Left ventricle myocardium superior (tissue), 1 donor: ENCODE results near the gene SRPK1. TPM values are rescaled to one million over a fixed set of nuclear protein-coding genes. Genes with fewer than 3 reads are reported as not detected.

Experiments used
- ATAC-seq: fragments of 200-7000 bp; cut with Tn5 transposase; one replicate; pipeline ENCODE4 v1.9.1; 2020; ENCODE audit warnings: mild to moderate bottlenecking, moderate library complexity
- DNase-seq: peaks from one replicate; pipeline ENCODE4 v3.0.0-alpha.2; 2020
- intact Hi-C: fragments of 100-400 bp; cut with micrococcal nuclease; formaldehyde crosslinking; loops from one replicate; pipeline ENCODE4 v1.11.0; 2022
- total RNA-seq: library from RNA; stranded (reverse); fragmentation: NEBNext Ultra II Directional; extraction: Animal tissue kit (Norgen Biotek cat#: 25700); gene quantifications from one replicate; pipeline ENCODE4 v1.2.1, GENCODE V29; 2021
- donor health status: DM: no; HTN: yes; CAD: no; lungs with severe emphysema.

SRPK1 gene
- total RNA-seq, 1 donor from 2014 or later = 19.6 TPM

DNA sequence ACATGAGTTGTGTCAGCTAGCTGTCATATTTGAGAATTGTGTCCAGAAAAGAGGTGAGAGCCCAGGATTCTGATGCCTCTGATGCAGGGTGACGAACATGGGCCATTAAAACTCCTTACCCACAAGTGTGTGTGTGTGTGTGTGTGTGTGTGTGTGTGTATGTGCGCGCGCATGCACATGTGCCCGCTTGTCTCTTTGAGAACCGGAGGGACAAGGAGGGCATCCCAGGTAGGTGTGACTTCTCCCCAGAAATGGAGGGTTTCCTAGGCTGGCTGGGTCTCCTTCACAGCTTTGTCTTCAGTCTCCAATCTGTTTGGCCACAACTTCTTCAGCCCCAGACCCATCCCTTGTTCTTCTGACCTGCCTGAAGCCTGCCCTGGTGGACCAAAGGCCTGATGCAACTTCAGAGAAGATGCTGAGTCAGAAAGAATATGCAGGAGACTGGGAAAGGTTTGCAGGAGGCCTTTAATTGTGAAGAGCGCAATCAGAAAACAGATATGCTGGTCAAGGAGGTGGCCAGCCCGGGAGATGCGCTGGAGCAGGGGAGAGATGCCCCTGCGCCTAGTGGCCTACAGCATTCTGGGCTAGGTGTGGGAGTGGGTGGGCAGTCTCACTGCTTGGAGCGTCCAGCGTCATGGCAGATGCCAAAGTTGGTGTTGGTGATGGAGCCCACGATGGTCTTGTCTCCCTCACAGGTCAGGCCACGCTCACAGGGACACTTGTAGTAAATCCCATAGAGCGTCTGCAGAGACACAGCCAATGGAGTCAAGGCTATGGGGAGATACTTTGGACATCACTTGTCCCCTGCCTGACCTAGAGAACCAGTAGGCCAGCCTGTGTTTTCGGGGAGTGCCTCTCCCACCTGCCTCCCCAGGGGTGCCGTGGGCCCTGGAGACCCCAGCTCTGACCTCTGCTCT, 126.1 kb downstream of the SRPK1 start:
- ATAC-seq (no peak), DNase-seq (no peak)
- intact Hi-C loops = no loop called here

DNA sequence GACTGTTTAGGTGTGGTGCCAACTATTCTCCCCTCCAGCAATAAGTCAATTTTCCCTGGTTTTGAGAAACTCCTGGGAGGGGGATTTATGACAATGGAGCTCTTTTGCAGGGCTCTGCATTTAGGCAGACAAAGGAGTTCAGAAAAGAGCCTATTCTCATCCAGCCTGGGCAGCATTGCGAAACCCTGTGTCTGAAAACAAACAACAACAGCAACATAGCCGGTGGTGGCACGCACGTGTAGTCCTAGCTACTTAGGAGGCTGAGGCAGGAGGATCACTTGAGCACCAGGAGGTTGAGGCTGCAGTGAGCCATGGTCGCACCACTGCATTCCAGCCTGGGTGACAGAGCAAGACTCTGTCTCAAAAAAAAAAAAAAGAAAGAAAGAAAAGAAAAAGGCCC, 130.2 kb downstream of the SRPK1 start:
- ATAC-seq = no peak
- intact Hi-C loops = no loop called here
- no peak for DNase-seq

- no peak for ATAC-seq
Observed at GRCh38 chr6:35788423-35788982, 132.4 kb downstream of the SRPK1 start.

DNA sequence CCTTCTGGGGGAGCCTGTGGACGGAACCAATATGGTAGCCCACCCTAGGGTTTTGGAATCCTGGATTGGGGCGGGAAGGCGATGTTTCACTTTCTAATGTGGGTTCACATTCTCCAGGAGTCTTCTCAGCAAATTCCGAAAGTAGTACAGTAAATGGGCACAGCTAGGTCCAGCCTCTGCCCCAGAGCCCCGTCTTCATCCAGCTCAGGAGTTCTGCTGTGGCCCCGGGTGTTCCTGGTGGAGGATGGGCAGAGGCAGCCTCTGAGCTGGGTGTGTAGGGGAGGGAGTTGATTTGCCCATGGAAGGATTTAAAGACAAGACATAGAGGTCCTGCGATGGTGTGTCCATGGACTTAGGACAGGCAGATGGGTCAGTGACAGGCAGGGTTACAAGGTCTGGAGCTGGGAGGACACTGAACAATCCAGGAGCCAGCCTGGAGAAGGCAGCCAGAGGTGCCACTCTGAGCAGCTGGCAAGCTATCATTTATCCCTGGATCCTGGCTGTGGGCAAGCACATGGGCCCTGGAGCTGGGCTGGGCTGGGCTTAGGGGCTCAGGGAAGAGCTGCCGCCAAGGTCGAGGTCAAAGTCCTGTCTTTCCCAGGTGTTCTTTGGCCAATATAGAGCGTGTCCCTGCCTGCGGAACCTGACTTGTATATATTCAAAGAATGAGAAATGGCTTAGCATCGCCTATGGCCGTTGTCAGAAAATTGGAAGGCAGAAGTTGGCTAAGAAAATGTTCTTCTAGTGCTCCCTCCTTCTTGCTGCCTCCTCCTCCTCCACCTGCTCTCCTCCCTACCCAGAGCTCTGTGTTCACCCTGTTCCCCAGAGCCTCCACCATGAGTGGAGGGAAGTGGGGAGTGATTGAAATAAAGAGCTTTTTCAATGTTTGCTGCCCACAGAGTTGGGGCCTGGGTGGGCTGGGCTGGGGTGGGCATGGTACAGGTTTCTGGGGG, 133.4 kb downstream of the SRPK1 start:
- intact Hi-C loops = no loop called here
- DNase-seq (no peak), ATAC-seq (no peak)

More at GRCh38 chr6:35788423-35788982, 132.4 kb downstream of the SRPK1 start:
- intact Hi-C loops = no loop called here
- no peak for DNase-seq

- DNase-seq (no peak), ATAC-seq (no peak)
- intact Hi-C loops = no loop called here
Observed at GRCh38 chr6:35786810-35787209, 134.1 kb downstream of the SRPK1 start.

- DNase-seq (no peak), ATAC-seq (no peak)
- intact Hi-C loops = no loop called here
Observed at GRCh38 chr6:35786272-35786671, 134.6 kb downstream of the SRPK1 start.

GRCh38 chr6:35784200-35784599, 136.7 kb downstream of the SRPK1 start:
- DNase-seq (no peak), ATAC-seq (no peak)
- intact Hi-C loops = no loop called here

Other genes with a start within 250 kb of the SRPK1 start
- 82.8 TPM for gene FKBP5, start 232.2 kb downstream of the SRPK1 start, total RNA-seq
- gene ARMC12, start 184.1 kb downstream of the SRPK1 start, total RNA-seq = not detected
- not detected for gene CLPSL2, start 144.5 kb downstream of the SRPK1 start, total RNA-seq
- not detected for gene CLPSL1, start 140.1 kb downstream of the SRPK1 start, total RNA-seq
- gene CLPS, start 123.8 kb downstream of the SRPK1 start, total RNA-seq = not detected
- not detected for gene LHFPL5, start 115.7 kb downstream of the SRPK1 start, total RNA-seq
- gene SLC26A8, start 103.5 kb upstream of the SRPK1 start, total RNA-seq = not detected
- gene MAPK14, start 106.7 kb upstream of the SRPK1 start, total RNA-seq = 27.3 TPM
- 0.87 TPM for gene MAPK13, start 209.4 kb upstream of the SRPK1 start, total RNA-seq